Limb (tissue), 2 donors: ENCODE measurements around the gene CIAO3.
"Not testable (repeated sequence)": the region's sequence is repeated elsewhere in the genome, so short reads cannot be mapped to it uniquely, and the experiment has no call there.

Experiments
- DNase-seq, 2 donors: peaks; one replicate each; pipeline ENCODE4 v3.0.0-alpha.2; 2016; ENCODE audit errors: extremely low spot score in 2 of 2

CIAO3 gene

GRCh38 chr16:760545-761343 is 19.9 kb upstream of the CIAO3 start, which contains the start of gene MSLN:
Gene MSLN (plus strand): TSS chr16:760734. CDS start chr16:762681, 1,947 bp downstream.
- no peak for DNase-seq

GRCh38 chr16:760065-760464 is 19.3 kb upstream of the CIAO3 start:
- no peak for DNase-seq

GRCh38 chr16:759110-759910 is 18.5 kb upstream of the CIAO3 start:
- no peak for DNase-seq

DNA sequence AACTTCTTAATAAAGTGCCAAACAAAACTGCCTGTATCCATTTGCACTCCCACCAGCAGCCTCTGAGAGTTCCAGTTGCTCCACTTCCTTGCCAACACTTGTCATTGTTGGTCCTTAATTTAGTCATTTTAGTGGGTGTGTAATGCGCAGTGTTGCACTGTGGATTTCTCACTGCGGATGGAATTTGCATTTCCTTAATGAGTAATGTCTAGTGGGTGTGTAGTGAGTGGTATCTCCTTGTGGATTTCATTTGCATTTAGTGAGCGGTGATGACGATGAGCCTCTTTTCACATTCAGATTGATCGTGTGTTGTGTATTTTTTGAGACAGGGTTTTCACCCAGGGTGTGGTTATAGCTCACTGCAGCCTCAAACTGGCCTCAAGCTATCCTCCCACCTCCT is 15.6 kb upstream of the CIAO3 start:
- DNase-seq = no peak

- DNase-seq = no peak
Measured at GRCh38 chr16:754656-755055, 13.9 kb upstream of the CIAO3 start.

DNA sequence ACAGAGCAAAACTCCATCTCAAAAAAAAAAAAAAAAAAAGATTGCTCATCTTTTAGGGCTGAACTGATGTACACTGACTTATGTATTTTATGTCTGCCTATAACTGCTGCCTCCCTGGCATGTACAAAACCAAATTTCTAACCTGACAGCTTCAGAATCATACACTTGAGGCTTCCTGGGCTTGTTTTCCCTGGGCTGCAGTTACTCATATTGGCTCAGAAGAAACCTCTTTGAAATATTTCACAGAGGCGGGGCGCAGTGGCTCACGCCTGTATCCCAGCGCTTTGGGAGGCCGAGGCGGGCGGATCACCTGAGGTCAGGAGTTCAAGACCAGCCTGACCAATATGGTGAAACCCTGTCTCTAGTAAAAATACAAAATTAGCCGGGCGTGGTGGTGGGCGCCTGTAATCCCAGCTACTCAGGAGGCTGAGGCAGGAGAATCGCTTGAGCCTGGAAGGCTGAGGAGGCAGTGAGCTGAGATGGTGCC is 13.4 kb upstream of the CIAO3 start:
- DNase-seq = not testable (repeated sequence)

GRCh38 chr16:752007-752312 is 11.2 kb upstream of the CIAO3 start:
- no peak for DNase-seq

DNA sequence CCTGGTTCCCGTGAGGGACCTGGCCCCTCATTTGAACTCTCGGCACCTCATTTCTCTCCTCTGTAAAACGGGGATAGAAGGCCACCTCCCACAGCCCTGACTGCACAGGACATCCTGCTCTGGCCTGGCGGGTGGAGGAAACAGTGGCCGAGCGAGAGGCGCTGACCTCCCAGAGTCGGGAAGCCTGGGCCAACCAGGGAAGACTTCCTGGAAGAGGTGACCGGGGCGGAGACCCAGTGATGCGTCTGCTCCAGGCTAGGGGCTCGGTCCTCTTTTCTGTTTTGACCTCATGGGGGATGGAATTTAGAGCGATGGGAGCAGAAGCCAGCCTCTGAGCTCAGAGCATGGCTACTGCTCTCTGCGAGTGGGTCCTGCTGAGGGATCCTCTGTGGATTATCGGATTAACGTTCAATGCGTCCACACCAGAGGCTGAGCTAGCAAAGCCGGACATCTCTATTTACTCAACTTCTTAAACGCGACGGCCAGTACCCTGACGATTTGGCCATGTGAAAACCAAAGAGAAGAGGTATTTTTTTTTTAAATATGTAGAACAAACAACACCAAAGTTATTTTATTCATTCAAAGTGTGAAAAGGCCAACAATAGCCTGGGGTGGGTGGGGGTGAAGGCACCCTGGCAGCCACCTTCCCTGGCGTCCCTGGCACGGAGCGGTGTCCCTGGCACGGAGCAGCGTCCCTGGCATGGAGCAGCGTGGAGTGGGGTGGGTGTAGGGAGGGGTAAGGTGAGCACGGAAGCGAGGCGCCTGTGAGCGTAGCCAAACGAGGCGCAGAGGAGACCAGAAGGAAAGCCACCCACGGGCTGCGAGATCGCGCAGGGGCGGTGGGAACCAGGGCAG is 10.6 kb upstream of the CIAO3 start:
- no peak for DNase-seq

DNA sequence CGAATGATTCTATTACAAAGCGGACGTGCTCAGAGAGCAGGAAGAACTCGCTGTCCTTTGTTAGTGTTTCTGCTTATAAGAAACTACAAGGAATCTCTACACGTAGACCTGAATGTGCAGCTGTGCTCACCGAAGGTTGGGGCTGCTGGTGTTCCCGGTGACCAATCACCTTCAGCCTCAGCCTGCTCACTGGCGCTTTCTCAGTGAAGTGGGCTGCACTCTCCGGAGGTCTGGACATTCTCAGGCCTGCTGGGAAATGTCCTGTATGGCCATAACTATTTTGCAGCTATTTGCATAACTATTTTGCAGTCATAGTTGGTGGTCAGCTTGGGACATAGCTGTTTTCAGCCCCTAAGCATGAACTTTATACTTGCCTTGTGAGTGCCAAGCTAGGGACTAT is 9.7 kb upstream of the CIAO3 start:
- no peak for DNase-seq

- DNase-seq = no peak
Measured at GRCh38 chr16:749010-749409, 8.2 kb upstream of the CIAO3 start.

DNA sequence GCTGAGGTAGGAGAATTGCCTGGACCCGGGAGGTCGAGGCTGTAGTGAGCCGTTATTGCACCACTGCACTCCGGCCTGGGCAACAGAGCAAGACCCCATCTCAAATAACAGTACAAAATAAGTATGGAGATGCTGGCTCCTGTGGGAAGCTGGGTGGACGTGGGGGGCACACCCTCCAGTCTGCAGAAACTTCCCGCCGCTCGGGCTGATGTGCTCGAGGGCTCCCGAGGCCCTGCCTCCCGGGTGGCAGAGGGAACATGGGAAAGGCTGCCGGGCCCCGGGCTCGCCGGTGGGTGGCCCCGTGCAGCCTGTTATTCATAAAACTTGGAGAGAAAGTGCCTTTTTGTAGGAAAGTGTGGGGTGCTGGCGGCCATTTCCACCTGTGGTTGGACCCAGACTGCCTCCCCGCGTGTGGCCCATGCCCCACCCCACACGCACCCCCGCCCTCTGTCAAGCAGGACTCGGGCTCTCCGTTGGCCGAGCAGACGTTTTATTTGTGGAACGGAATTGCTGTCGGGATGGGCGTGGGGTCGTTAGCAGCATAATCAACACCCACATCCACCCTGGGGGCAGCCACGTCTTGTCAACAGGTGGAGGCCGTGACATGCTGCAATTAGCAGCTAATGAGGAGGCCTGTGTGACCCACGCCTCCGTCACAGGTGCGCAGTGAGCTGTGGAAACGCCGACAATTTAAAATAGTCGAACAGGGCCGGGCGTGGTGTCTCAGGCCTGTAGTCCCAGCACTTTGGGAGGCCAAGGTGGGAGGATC is 7.4 kb upstream of the CIAO3 start:
- DNase-seq = no peak

GRCh38 chr16:746637-747036 is 5.8 kb upstream of the CIAO3 start:
- no peak for DNase-seq

DNA sequence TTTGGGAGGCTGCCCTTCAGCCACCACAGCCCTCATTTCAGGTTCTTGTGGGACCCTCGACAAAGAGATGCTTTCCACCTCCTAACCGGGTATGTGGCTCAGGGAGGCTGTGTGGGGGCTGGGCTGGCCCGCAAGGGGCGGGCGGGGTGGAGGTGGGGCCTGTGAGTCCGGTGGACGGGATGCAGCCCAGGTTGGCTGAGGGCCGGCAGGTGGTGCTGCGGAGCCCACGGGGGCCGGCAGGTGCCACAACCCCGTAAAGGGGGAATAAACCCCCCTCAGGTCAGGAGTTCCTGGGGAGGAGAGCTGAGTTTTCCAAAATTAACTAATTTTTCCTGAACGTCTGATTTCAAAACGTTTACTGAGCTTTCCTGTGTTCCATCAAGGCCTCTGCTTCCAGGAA is 4.9 kb upstream of the CIAO3 start:
- DNase-seq = no peak

GRCh38 chr16:743794-744500 is 3.1 kb upstream of the CIAO3 start:
- no peak for DNase-seq

- DNase-seq = not testable (repeated sequence)
Measured at GRCh38 chr16:742894-743293, 2.1 kb upstream of the CIAO3 start.

DNA sequence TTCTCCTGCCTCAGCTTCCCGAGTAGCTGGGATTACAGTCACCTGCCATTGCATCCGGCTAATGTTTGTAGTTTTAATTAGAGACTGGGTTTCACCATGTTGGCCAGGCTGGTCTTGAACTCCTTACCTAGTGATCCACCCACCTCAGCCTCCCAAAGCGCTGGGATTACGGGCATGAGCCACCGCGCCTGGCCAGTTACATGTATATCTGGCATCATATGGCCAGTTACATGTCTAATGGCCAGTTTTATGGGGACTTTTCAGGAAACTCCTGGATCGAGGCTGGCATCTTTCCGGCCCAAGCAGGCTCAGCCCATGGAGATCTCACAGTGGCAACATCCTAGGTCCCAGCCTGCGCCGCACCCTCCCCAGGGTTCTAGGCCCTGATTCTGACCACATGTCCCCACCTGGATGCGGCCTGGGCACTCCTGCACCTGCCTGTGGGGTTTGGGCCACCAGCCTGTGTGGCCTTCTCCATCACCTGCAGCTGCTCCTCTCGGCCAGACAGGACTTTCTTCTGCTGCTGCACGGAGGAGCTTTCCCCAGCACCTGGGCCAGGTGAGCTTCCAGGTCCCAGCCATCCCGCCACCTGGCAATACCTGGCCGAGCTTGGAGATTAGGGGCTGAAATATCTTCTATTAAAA is 1.3 kb upstream of the CIAO3 start:
- no peak for DNase-seq

DNA sequence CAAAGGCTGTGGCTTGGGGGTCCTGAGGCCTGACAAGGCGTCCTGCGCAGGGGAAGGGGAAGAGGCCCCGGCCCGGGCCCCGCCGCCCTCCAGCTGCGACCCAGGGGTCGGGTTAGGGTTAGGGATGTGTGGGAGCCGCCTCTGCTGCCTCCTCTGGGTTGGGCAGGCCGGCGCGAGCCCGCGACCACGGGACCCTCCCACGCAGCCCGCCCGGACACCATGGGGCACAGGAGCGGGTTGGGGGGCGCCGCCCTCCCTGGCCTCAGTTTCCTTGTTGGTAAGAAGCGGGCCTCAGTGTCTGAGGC is 386 bp downstream of the CIAO3 start:
- no peak for DNase-seq

GRCh38 chr16:739560-740458 is 988 bp downstream of the CIAO3 start:
- no peak for DNase-seq

- no peak for DNase-seq
Measured at GRCh38 chr16:736936-737481, 3.8 kb downstream of the CIAO3 start.
